Panc1 (cell line): ENCODE results near the gene FAT2. TPM values are rescaled to one million over a fixed set of nuclear protein-coding genes. Genes with fewer than 3 reads are reported as not detected.

Experiments used
- ATAC-seq: fragments of 200-7000 bp; cut with Tn5 transposase; 2 replicates; pipeline ENCODE4 v1.9.1; 2020; ENCODE audit warnings: mild to moderate bottlenecking, moderate library complexity
- BruUV-seq: library from RNA; stranded (reverse); fragments of 400-500 nt; replicated peaks from 2 replicates; lab custom pipeline; 2021; lab: Mats Ljungman, UMichigan
- CTCF ChIA-PET: fragments of 300-600 bp; sonication (Branson Sonifier 250); formaldehyde crosslinking; loops from one replicate; lab custom pipeline; 2022; ENCODE audit warnings: antibody characterized with exemption; lab: Charles Lee
- POLR2A ChIA-PET: fragments of 300-600 bp; sonication (Branson Sonifier 250); formaldehyde crosslinking; loops from one replicate; lab custom pipeline; 2022; ENCODE audit warnings: antibody characterized with exemption; lab: Charles Lee
- DNase-seq: peaks from one replicate; pipeline ENCODE4 v3.0.0-alpha.2; 2010; ENCODE audit warnings: low read depth, low spot score
- H3K27ac ChIP-seq: 2 replicates; pipeline ENCODE4 v1.5.1; 2011; ENCODE audit warnings: mild to moderate bottlenecking, low read length, inconsistent platforms
- H3K27me3 ChIP-seq: fragments of 200-500 bp; sonication (Bioruptor generic); 2 replicates; pipeline ENCODE4 v1.6.0; 2014; ENCODE audit warnings: low read length, inconsistent platforms; ENCODE audit not compliant: control insufficient read depth, insufficient read depth
- H3K36me3 ChIP-seq: fragments of 200-500 bp; sonication (Bioruptor generic); 2 replicates; pipeline ENCODE4 v1.5.1; 2014; ENCODE audit warnings: inconsistent platforms, mild to moderate bottlenecking, low read length, moderate library complexity; ENCODE audit not compliant: control insufficient read depth, insufficient read depth
- H3K4me1 ChIP-seq: 2 replicates; pipeline ENCODE4 v1.5.1; 2011; ENCODE audit warnings: inconsistent platforms, mild to moderate bottlenecking, low read length, moderate library complexity; ENCODE audit not compliant: control insufficient read depth, insufficient read depth
- H3K4me3 ChIP-seq, 2 experiments: 2 replicates each; pipeline ENCODE4 v1.5.1; 2011 to 2012; ENCODE audit warnings: low read depth in 2 of 2, low read length in 2 of 2, mild to moderate bottlenecking in 2 of 2, inconsistent platforms in 1 of 2, moderate library complexity in 1 of 2
- H3K9me3 ChIP-seq: fragments of 200-500 bp; sonication (Bioruptor generic); 2 replicates; pipeline ENCODE4 v1.5.1; 2014; ENCODE audit warnings: low read depth, mild to moderate bottlenecking, inconsistent platforms, low read length, moderate library complexity; ENCODE audit not compliant: control insufficient read depth, insufficient read depth
- POLR2AphosphoS5 ChIP-seq: IDR thresholded peaks from 2 replicates; pipeline ENCODE4 v1.6.1; 2012; ENCODE audit warnings: mild to moderate bottlenecking, low read depth, low read length, moderate library complexity
- SIN3A ChIP-seq: IDR thresholded peaks from 2 replicates; pipeline ENCODE4 v1.6.1; 2012; ENCODE audit warnings: low read depth, mild to moderate bottlenecking, low read length, moderate library complexity, borderline replicate concordance; ENCODE audit not compliant: insufficient read depth
- TCF7L2 ChIP-seq: IDR thresholded peaks from 2 replicates; pipeline ENCODE4 v1.6.1; 2011; ENCODE audit warnings: mild to moderate bottlenecking, low read depth, low read length, inconsistent platforms
- in situ Hi-C: cut with HindIII; loops from 2 replicates; pipeline ENCODE4 v1.10.0; 2016; ENCODE audit warnings: low sequenced_read_pairs, low pct_unique_long_range_greater_than_20kb
- intact Hi-C: fragments of 100-400 bp; cut with micrococcal nuclease; formaldehyde crosslinking; loops from one replicate; pipeline ENCODE4 v1.10.0; 2022; ENCODE audit not compliant: unreplicated experiment
- total RNA-seq: library from RNA; stranded (reverse); gene quantifications from one replicate; pipeline ENCODE4 v1.2.1, GENCODE V29; 2021; ENCODE audit not compliant: unreplicated experiment
- TF ChIP-seq, protein P1 (sequence below): fragments of 450-650 bp; IDR thresholded peaks from 2 replicates; pipeline ENCODE4 v1.5.1; 2017; ENCODE audit warnings: mild to moderate bottlenecking
- TF ChIP-seq, protein P2 (sequence below), 2 experiments: IDR thresholded peaks; 2 replicates each; pipeline ENCODE4 v1.6.1; 2011 to 2012; ENCODE audit warnings: low read depth in 2 of 2, control low read depth in 1 of 2, low read length in 1 of 2, mild to moderate bottlenecking in 1 of 2, moderate library complexity in 1 of 2; ENCODE audit not compliant: insufficient read depth in 1 of 2

Gene FAT2
- total RNA-seq, 1 experiment from 2014 or later = not detected

DNA sequence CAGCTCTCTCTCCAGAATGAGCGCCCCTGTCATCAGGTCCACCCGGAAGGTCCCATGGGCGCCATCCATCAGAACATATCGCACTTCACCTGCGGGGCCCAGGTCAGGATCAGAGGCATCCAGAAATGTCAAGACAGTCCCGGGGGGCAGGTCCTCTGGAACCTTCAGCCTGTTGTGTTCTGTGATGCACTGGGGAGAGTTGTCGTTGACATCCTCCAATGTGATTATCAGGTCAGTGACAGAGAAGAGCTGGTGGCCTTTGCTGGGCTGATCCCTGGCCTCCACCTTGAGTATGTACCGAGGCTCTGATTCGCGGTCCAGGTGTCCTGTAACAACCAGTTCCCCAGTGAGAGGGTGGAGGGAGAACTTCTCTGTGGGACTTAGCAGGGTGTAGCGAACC lies 25.2 kb downstream of the FAT2 start:
- no peak for ATAC-seq
- POLR2A ChIA-PET = no interaction called here
- in situ Hi-C loops = no loop called here
- no peak for DNase-seq
- intact Hi-C loops = no loop called here
- no peak overlapping the region for H3K27ac ChIP-seq
- H3K36me3 ChIP-seq = no peaks in the 10 kb centered on the region
- H3K9me3 ChIP-seq = no peaks in the 10 kb centered on the region
- H3K4me1 ChIP-seq = no peaks in the 10 kb centered on the region
- peaks cover 2% of the 10 kb centered on the region; the same call in 1 of the 2 replicates for H3K27me3 ChIP-seq
- no peak for TF ChIP-seq POLR2AphosphoS5
- TF ChIP-seq, protein P1, sequence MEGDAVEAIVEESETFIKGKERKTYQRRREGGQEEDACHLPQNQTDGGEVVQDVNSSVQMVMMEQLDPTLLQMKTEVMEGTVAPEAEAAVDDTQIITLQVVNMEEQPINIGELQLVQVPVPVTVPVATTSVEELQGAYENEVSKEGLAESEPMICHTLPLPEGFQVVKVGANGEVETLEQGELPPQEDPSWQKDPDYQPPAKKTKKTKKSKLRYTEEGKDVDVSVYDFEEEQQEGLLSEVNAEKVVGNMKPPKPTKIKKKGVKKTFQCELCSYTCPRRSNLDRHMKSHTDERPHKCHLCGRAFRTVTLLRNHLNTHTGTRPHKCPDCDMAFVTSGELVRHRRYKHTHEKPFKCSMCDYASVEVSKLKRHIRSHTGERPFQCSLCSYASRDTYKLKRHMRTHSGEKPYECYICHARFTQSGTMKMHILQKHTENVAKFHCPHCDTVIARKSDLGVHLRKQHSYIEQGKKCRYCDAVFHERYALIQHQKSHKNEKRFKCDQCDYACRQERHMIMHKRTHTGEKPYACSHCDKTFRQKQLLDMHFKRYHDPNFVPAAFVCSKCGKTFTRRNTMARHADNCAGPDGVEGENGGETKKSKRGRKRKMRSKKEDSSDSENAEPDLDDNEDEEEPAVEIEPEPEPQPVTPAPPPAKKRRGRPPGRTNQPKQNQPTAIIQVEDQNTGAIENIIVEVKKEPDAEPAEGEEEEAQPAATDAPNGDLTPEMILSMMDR = no peak
- TF ChIP-seq TCF7L2 = no peak
- TF ChIP-seq, protein P2, sequence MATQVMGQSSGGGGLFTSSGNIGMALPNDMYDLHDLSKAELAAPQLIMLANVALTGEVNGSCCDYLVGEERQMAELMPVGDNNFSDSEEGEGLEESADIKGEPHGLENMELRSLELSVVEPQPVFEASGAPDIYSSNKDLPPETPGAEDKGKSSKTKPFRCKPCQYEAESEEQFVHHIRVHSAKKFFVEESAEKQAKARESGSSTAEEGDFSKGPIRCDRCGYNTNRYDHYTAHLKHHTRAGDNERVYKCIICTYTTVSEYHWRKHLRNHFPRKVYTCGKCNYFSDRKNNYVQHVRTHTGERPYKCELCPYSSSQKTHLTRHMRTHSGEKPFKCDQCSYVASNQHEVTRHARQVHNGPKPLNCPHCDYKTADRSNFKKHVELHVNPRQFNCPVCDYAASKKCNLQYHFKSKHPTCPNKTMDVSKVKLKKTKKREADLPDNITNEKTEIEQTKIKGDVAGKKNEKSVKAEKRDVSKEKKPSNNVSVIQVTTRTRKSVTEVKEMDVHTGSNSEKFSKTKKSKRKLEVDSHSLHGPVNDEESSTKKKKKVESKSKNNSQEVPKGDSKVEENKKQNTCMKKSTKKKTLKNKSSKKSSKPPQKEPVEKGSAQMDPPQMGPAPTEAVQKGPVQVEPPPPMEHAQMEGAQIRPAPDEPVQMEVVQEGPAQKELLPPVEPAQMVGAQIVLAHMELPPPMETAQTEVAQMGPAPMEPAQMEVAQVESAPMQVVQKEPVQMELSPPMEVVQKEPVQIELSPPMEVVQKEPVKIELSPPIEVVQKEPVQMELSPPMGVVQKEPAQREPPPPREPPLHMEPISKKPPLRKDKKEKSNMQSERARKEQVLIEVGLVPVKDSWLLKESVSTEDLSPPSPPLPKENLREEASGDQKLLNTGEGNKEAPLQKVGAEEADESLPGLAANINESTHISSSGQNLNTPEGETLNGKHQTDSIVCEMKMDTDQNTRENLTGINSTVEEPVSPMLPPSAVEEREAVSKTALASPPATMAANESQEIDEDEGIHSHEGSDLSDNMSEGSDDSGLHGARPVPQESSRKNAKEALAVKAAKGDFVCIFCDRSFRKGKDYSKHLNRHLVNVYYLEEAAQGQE (IDR thresholded peaks at IDR 0.05; ENCODE audit: insufficient read depth in 1 of 2, low read depth in 2 of 2, low read length in 1 of 2) = no peak
- TF ChIP-seq SIN3A = no peak
- H3K4me3 ChIP-seq = no peak overlapping the region
- CTCF ChIA-PET = no interaction called here
- no TSS peak for BruUV-seq

DNA sequence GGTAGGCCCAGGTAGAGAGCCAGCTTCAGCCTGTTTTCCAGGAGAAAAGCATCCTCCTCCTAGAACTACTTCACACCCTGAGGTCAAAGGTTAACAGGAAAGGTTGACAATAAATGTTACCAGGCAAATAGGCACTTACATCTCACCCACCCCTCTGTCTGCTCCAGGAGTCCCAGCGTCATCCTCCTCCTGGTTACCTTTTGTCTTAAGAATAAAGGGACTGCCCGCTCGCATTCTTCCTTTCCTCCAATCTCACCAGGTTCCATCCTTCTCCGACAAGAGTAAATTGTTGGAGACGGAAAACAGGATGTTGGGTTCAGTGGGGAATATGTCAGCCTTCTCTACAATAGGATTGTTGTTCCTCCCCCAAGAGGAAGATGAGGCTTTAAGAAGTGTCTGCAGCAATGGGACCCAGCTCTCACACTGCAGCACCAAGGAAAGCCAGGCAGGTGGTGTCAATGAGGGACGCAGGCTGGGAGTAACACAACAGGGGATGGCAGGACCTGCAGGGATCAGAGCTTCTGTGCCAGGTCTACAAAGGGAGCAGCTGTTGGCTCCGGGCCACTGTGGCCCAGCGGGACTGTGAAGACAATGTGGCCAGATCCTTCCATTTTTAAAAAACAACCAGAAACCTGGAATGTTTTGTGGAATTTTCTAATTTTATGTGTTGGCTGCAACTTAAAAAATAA lies 29.0 kb downstream of the FAT2 start:
- CTCF ChIA-PET = no interaction called here
- no peak for ATAC-seq

More for the DNA sequence above, 29.0 kb downstream of the FAT2 start:
- in situ Hi-C loops = no loop called here
- TF ChIP-seq POLR2AphosphoS5 (no peak), TCF7L2 (no peak), SIN3A (no peak)
- TF ChIP-seq, protein P2 (IDR thresholded peaks at IDR 0.05; ENCODE audit: insufficient read depth in 1 of 2, low read depth in 2 of 2, low read length in 1 of 2) = no peak
- TF ChIP-seq, protein P1 = no peak
- H3K4me3 ChIP-seq = no peak overlapping the region
- no peak overlapping the region for H3K27ac ChIP-seq
- H3K9me3 ChIP-seq = no peaks in the 10 kb centered on the region
- no peak for DNase-seq
- BruUV-seq = no TSS peak
- no peaks in the 10 kb centered on the region for H3K36me3 ChIP-seq
- H3K4me1 ChIP-seq = no peaks in the 10 kb centered on the region
- H3K27me3 ChIP-seq = peaks cover 2% of the 10 kb centered on the region; the same call in 1 of the 2 replicates
- intact Hi-C loops = no loop called here
- POLR2A ChIA-PET = no interaction called here
